ENCODE measurements around the gene CPED1.
"Not testable (repeated sequence)": the region's sequence is repeated elsewhere in the genome, so short reads cannot be mapped to it uniquely, and the experiment has no call there.

Gene CPED1

DNA sequence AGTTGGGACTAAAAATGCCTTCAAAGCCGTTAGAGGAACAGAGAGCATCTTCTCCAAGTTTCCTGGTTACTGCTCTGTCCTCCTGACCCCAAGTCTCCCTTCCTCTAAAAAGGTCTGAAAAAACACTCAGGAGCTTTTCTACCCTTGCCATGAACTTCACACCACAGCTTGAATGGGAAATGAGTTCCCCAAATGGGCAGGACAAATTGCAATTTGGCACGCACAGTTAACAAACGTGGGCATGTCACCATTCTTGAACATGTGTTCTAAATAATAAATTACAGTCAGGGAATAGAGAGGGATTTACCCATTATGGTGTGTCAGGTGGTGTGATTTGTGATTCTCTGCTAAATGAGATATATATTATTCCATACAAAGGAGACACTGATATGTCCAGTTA, 249.1 kb downstream of the CPED1 start:
- POLR2A ChIA-PET, result no interaction called here
- Histone ChIP-seq H3K27ac (ENCODE audit: extremely low read depth, low read depth, low read length) (no peak overlapping the region), H3K4me1 (ENCODE audit: control insufficient read depth, insufficient read depth, low read length) (no peaks in the 10 kb centered on the region), H3K36me3 (ENCODE audit: control insufficient read depth in 2 of 2, insufficient read depth in 1 of 2, low read length in 2 of 2) (no peaks in the 10 kb centered on the region), H3K4me3 (ENCODE audit: low read depth, low read length) (no peak overlapping the region), H3K9me3 (ENCODE audit: control insufficient read depth, insufficient read depth, low read depth, low read length) (no peaks in the 10 kb centered on the region)
- CTCF ChIA-PET, result no interaction called here
- TF ChIP-seq ZNF350 (tag by site-specific recombination; IDR thresholded peaks at IDR 0.05) (no peak), ZNF391 (tag by site-specific recombination; IDR thresholded peaks at IDR 0.05; ENCODE audit: borderline replicate concordance, low read depth) (no peak), ZNF175 (tag by site-specific recombination; IDR thresholded peaks at IDR 0.05) (no peak)

DNA sequence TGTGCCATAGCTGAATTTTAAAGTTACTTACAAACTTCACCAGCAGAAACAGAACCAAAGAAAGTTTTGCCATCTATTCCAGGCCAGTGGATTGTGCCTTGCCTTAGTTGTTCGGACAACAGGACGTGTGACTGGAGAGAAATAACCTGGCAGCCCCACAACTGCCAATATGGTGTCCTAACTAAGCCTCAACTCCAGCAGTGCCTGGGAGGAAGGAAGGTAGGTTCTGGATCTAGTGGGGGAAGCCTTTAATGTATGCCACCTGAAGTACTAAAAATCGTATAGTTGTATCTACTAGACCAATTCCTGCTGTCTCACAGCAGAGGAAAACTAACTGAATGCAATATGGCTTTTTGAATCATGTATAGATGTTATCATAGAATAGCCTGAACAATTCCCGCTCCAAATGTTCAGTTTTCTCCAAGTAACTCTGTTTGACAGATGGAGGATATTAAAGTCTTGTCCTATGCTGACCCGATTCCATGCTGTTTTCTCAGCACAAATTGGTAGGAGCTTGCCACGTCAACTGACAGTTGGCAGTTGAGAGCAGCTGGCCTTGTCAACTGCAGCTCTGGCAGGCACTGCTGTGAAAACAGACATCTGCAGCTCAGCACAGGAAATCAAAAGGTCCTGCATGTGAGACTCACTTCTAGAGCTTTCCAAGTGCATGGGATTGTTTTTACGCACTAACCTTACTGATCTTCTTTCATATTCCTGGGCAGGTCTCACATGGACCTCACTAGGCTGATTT, 255.8 kb downstream of the CPED1 start:
- CTCF ChIA-PET, result interaction anchor here (0.5 to 1.0 kb wide), 2 partner anchors 123 to 290 kb away, joined by 3 to 4 read pairs; no protein-coding TSS in a partner anchor
- no peaks in the 10 kb centered on the region for H3K36me3 ChIP-seq (ENCODE audit: control insufficient read depth in 2 of 2, insufficient read depth in 1 of 2, low read length in 2 of 2)
- no peak overlapping the region for H3K27ac ChIP-seq (ENCODE audit: extremely low read depth, low read depth, low read length)
- POLR2A ChIA-PET, result no interaction called here
- no peak for TF ChIP-seq ZNF221 (tag by site-specific recombination; IDR thresholded peaks at IDR 0.05; ENCODE audit: borderline replicate concordance)
- no peak for TF ChIP-seq ZNF302 (tag by site-specific recombination; IDR thresholded peaks at IDR 0.05; ENCODE audit: low read depth)
- TF ChIP-seq, protein P1, sequence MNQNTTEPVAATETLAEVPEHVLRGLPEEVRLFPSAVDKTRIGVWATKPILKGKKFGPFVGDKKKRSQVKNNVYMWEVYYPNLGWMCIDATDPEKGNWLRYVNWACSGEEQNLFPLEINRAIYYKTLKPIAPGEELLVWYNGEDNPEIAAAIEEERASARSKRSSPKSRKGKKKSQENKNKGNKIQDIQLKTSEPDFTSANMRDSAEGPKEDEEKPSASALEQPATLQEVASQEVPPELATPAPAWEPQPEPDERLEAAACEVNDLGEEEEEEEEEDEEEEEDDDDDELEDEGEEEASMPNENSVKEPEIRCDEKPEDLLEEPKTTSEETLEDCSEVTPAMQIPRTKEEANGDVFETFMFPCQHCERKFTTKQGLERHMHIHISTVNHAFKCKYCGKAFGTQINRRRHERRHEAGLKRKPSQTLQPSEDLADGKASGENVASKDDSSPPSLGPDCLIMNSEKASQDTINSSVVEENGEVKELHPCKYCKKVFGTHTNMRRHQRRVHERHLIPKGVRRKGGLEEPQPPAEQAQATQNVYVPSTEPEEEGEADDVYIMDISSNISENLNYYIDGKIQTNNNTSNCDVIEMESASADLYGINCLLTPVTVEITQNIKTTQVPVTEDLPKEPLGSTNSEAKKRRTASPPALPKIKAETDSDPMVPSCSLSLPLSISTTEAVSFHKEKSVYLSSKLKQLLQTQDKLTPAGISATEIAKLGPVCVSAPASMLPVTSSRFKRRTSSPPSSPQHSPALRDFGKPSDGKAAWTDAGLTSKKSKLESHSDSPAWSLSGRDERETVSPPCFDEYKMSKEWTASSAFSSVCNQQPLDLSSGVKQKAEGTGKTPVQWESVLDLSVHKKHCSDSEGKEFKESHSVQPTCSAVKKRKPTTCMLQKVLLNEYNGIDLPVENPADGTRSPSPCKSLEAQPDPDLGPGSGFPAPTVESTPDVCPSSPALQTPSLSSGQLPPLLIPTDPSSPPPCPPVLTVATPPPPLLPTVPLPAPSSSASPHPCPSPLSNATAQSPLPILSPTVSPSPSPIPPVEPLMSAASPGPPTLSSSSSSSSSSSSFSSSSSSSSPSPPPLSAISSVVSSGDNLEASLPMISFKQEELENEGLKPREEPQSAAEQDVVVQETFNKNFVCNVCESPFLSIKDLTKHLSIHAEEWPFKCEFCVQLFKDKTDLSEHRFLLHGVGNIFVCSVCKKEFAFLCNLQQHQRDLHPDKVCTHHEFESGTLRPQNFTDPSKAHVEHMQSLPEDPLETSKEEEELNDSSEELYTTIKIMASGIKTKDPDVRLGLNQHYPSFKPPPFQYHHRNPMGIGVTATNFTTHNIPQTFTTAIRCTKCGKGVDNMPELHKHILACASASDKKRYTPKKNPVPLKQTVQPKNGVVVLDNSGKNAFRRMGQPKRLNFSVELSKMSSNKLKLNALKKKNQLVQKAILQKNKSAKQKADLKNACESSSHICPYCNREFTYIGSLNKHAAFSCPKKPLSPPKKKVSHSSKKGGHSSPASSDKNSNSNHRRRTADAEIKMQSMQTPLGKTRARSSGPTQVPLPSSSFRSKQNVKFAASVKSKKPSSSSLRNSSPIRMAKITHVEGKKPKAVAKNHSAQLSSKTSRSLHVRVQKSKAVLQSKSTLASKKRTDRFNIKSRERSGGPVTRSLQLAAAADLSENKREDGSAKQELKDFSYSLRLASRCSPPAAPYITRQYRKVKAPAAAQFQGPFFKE (tag by site-specific recombination; IDR thresholded peaks at IDR 0.05; ENCODE audit: borderline replicate concordance), result no peak
- no peaks in the 10 kb centered on the region for H3K9me3 ChIP-seq (ENCODE audit: control insufficient read depth, insufficient read depth, low read depth, low read length)
- H3K4me1 ChIP-seq (ENCODE audit: control insufficient read depth, insufficient read depth, low read length), result no peaks in the 10 kb centered on the region
- no peak overlapping the region for H3K4me3 ChIP-seq (ENCODE audit: low read depth, low read length)

DNA sequence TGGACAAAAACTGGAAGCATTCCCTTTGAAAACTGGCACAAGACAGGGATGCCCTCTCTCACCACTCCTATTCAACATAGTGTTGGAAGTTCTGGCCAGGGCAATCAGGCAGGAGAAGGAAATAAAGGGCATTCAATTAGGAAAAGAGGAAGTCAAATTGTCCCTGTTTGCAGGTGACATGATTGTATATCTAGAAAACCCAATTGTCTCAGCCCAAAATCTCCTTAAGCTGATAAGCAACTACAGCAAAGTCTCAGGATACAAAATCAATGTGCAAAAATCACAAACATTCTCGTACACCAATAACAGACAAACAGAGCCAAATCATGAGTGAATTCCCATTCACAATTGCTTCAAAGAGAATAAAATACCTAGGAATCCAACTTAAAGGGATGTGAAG, 262.9 kb downstream of the CPED1 start:
- CTCF ChIA-PET; H3K36me3 ChIP-seq (ENCODE audit: control insufficient read depth in 2 of 2, insufficient read depth in 1 of 2, low read length in 2 of 2): not testable (repeated sequence)

DNA sequence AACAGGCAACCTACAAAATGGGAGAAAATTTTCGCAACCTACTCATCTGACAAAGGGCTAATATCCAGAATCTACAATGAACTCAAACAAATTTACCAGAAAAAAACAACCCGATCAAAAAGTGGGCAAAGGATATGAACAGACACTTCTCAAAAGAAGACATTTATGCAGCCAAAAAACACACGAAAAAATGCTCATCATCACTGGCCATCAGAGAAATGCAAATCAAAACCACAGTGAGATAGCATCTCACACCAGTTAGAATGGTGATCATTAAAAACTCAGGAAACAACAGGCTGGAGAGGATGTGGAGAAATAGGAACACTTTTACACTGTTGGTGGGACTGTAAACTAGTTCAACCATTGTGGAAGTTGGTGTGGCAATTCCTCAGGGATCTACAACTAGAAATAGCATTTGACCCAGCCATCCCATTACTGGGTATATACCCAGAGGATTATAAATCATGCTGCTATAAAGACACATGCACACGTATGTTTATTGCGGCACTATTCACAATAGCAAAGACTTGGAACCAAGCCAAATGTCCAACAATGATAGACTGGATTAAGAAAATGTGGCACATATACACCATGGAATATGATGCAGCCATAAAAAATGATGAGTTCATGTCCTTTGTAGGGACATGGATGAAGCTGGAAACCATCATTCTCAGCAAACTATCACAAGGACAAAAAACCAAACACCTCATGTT, 264.2 kb downstream of the CPED1 start:
- H3K9me3 ChIP-seq (ENCODE audit: control insufficient read depth, insufficient read depth, low read depth, low read length); H3K36me3 ChIP-seq (ENCODE audit: control insufficient read depth in 2 of 2, insufficient read depth in 1 of 2, low read length in 2 of 2); POLR2A ChIA-PET; H3K4me1 ChIP-seq (ENCODE audit: control insufficient read depth, insufficient read depth, low read length); H3K27ac ChIP-seq (ENCODE audit: extremely low read depth, low read depth, low read length); CTCF ChIA-PET; H3K4me3 ChIP-seq (ENCODE audit: low read depth, low read length): not testable (repeated sequence)

More for the DNA sequence above, 262.9 kb downstream of the CPED1 start:
- POLR2A ChIA-PET; H3K4me1 ChIP-seq (ENCODE audit: control insufficient read depth, insufficient read depth, low read length); H3K4me3 ChIP-seq (ENCODE audit: low read depth, low read length); H3K9me3 ChIP-seq (ENCODE audit: control insufficient read depth, insufficient read depth, low read depth, low read length); H3K27ac ChIP-seq (ENCODE audit: extremely low read depth, low read depth, low read length): not testable (repeated sequence)

DNA sequence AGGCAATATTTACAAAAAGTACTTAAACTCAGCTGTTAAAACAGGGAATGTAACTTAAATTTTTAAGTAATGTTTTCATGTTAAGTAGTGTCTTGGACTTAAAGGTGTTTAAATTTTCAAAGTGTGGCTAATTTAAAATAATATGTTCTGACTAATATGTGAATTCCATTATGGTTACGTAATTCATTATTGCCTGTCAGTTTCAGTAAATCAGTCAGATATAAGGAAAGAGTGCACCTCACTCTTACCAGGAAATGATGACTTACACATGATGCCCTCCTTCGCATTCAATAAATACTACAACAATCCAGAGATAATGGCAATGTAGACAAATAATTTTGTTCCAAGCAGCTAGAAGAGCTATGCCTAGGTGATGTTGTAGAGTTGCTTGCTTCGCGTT, 271.3 kb downstream of the CPED1 start:
- Histone ChIP-seq H3K4me3 (ENCODE audit: low read depth, low read length) (no peak overlapping the region), H3K4me1 (ENCODE audit: control insufficient read depth, insufficient read depth, low read length) (no peaks in the 10 kb centered on the region), H3K36me3 (ENCODE audit: control insufficient read depth in 2 of 2, insufficient read depth in 1 of 2, low read length in 2 of 2) (no peaks in the 10 kb centered on the region), H3K27ac (ENCODE audit: extremely low read depth, low read depth, low read length) (no peak overlapping the region), H3K9me3 (ENCODE audit: control insufficient read depth, insufficient read depth, low read depth, low read length) (no peaks in the 10 kb centered on the region)
- POLR2A ChIA-PET, result interaction anchor here (1.0 kb wide), 1 partner anchor 14 kb away, joined by 3 read pairs; no protein-coding TSS in a partner anchor
- CTCF ChIA-PET, result no interaction called here
- TF ChIP-seq ZNF184 (tag by site-specific recombination; IDR thresholded peaks at IDR 0.05), result no peak
- TF ChIP-seq SP7 (tag by site-specific recombination; IDR thresholded peaks at IDR 0.05), result peak; percentile 38
- TF ChIP-seq, protein P2, sequence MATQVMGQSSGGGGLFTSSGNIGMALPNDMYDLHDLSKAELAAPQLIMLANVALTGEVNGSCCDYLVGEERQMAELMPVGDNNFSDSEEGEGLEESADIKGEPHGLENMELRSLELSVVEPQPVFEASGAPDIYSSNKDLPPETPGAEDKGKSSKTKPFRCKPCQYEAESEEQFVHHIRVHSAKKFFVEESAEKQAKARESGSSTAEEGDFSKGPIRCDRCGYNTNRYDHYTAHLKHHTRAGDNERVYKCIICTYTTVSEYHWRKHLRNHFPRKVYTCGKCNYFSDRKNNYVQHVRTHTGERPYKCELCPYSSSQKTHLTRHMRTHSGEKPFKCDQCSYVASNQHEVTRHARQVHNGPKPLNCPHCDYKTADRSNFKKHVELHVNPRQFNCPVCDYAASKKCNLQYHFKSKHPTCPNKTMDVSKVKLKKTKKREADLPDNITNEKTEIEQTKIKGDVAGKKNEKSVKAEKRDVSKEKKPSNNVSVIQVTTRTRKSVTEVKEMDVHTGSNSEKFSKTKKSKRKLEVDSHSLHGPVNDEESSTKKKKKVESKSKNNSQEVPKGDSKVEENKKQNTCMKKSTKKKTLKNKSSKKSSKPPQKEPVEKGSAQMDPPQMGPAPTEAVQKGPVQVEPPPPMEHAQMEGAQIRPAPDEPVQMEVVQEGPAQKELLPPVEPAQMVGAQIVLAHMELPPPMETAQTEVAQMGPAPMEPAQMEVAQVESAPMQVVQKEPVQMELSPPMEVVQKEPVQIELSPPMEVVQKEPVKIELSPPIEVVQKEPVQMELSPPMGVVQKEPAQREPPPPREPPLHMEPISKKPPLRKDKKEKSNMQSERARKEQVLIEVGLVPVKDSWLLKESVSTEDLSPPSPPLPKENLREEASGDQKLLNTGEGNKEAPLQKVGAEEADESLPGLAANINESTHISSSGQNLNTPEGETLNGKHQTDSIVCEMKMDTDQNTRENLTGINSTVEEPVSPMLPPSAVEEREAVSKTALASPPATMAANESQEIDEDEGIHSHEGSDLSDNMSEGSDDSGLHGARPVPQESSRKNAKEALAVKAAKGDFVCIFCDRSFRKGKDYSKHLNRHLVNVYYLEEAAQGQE (tag by site-specific recombination; IDR thresholded peaks at IDR 0.05), result no peak
- TF ChIP-seq, protein P3, sequence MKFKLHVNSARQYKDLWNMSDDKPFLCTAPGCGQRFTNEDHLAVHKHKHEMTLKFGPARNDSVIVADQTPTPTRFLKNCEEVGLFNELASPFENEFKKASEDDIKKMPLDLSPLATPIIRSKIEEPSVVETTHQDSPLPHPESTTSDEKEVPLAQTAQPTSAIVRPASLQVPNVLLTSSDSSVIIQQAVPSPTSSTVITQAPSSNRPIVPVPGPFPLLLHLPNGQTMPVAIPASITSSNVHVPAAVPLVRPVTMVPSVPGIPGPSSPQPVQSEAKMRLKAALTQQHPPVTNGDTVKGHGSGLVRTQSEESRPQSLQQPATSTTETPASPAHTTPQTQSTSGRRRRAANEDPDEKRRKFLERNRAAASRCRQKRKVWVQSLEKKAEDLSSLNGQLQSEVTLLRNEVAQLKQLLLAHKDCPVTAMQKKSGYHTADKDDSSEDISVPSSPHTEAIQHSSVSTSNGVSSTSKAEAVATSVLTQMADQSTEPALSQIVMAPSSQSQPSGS (tag by site-specific recombination; IDR thresholded peaks at IDR 0.05; ENCODE audit: low read depth), result no peak
